NOMO-1 treated with DMSO at 0.1 percent for 48 hours (cell line): ENCODE data around the gene CNTN1.

Experiments used
- DNase-seq: peaks from one replicate; lab custom pipeline; 2025; ENCODE audit not compliant: unreplicated experiment; lab: John Stamatoyannopoulos, UW

CNTN1 gene

GRCh38 chr12:40834321-40834720, 142.1 kb downstream of the CNTN1 start:
- DNase-seq: no peak

GRCh38 chr12:40837891-40838429, 145.7 kb downstream of the CNTN1 start:
- no peak for DNase-seq

- DNase-seq: no peak
These were observed 151.3 kb downstream of the CNTN1 start for GRCh38 chr12:40843495-40843894.

GRCh38 chr12:40853221-40853620, 161.0 kb downstream of the CNTN1 start:
- DNase-seq: no peak

GRCh38 chr12:40854604-40855003, 162.4 kb downstream of the CNTN1 start:
- DNase-seq: no peak

- DNase-seq: no peak
These were observed 172.7 kb downstream of the CNTN1 start for GRCh38 chr12:40864891-40865290.

- no peak for DNase-seq
These were observed 178.7 kb downstream of the CNTN1 start for GRCh38 chr12:40870981-40871380.

GRCh38 chr12:40874868-40875267, 182.6 kb downstream of the CNTN1 start:
- no peak for DNase-seq

- DNase-seq: no peak
These were observed 197.1 kb downstream of the CNTN1 start for GRCh38 chr12:40889329-40889728.

GRCh38 chr12:40892528-40892927, 200.3 kb downstream of the CNTN1 start:
- no peak for DNase-seq

GRCh38 chr12:40898505-40898904, 206.3 kb downstream of the CNTN1 start:
- DNase-seq: no peak

- no peak for DNase-seq
These were observed 210.8 kb downstream of the CNTN1 start for GRCh38 chr12:40903040-40903439.

GRCh38 chr12:40907115-40907527, 214.9 kb downstream of the CNTN1 start:
- DNase-seq: peak; percentile 11

GRCh38 chr12:40911676-40912075, 219.4 kb downstream of the CNTN1 start:
- DNase-seq: no peak

- DNase-seq: no peak
These were observed 222.9 kb downstream of the CNTN1 start for GRCh38 chr12:40915172-40915571.

GRCh38 chr12:40917561-40917960, 225.3 kb downstream of the CNTN1 start:
- no peak for DNase-seq

- peak; percentile 4 for DNase-seq
These were observed 229.4 kb downstream of the CNTN1 start for GRCh38 chr12:40921563-40922163.

- DNase-seq: no peak
These were observed 245.7 kb downstream of the CNTN1 start for GRCh38 chr12:40937891-40938290.

- DNase-seq: no peak
These were observed 250.1 kb downstream of the CNTN1 start for GRCh38 chr12:40942326-40942725.

- DNase-seq: no peak
These were observed 253.5 kb downstream of the CNTN1 start for GRCh38 chr12:40945772-40946171.

- DNase-seq: peak; percentile 12
These were observed 254.5 kb downstream of the CNTN1 start for GRCh38 chr12:40946612-40947194.

GRCh38 chr12:40947797-40948196, 255.6 kb downstream of the CNTN1 start:
- no peak for DNase-seq

- DNase-seq: no peak
These were observed 260.8 kb downstream of the CNTN1 start for GRCh38 chr12:40953076-40953475.
